H1 (cell line): Measurements from ENCODE around the gene TIAM2. TPM values are rescaled to one million over a fixed set of nuclear protein-coding genes. Genes with fewer than 3 reads are reported as not detected.

Experiments
- CTCF ChIA-PET: fragments of 300-600 bp; sonication (Branson Sonifier 250); formaldehyde crosslinking; loops from one replicate; lab custom pipeline; 2021; ENCODE audit not compliant: partially characterized antibody; lab: Charles Lee
- POLR2A ChIA-PET: fragments of 300-600 bp; sonication (Branson Sonifier 250); formaldehyde crosslinking; loops from one replicate; lab custom pipeline; 2021; ENCODE audit warnings: inconsistent platforms; ENCODE audit not compliant: partially characterized antibody; lab: Charles Lee
- DNase-seq, 2 experiments: peaks; one replicate each; pipeline versions ENCODE4 v3.0.0 to v3.0.0-alpha.2; 2010 to 2022; ENCODE audit warnings: low spot score in 2 of 2, low read depth in 1 of 2, mixed read lengths in 1 of 2
- FAIRE-seq: peaks from 2 replicates; lab custom pipeline; 2011; peaks lifted over from hg19 to GRCh38; lab: Jason Lieb, UNC
- H2AFZ ChIP-seq: 2 replicates; pipeline ENCODE4 v1.8.1; 2012; ENCODE audit warnings: low read length, inconsistent platforms
- H2AK5ac ChIP-seq: 2 replicates; pipeline ENCODE4 v1.6.1; 2013; ENCODE audit warnings: low read depth, low read length
- H2BK120ac ChIP-seq: replicated peaks from 2 replicates; pipeline ENCODE3; 2013; ENCODE audit warnings: low read depth, low read length, inconsistent platforms
- H2BK12ac ChIP-seq: 2 replicates; pipeline ENCODE4 v1.6.1; 2013; ENCODE audit warnings: low read depth, low read length
- H2BK15ac ChIP-seq: 2 replicates; pipeline ENCODE4 v1.6.1; 2013; ENCODE audit warnings: low read length
- H2BK20ac ChIP-seq: 2 replicates; pipeline ENCODE4 v1.6.1; 2013; ENCODE audit warnings: low read length
- H2BK5ac ChIP-seq: 2 replicates; pipeline ENCODE4 v1.6.1; 2013; ENCODE audit warnings: low read depth, low read length
- H3K14ac ChIP-seq: 2 replicates; pipeline ENCODE4 v1.6.1; 2013; ENCODE audit warnings: inconsistent platforms; ENCODE audit not compliant: insufficient read length
- H3K18ac ChIP-seq: 2 replicates; pipeline ENCODE4 v1.6.1; 2013; ENCODE audit warnings: low read length; ENCODE audit errors: extremely low read depth
- H3K23ac ChIP-seq: 2 replicates; pipeline ENCODE4 v1.6.1; 2013; ENCODE audit warnings: inconsistent platforms; ENCODE audit not compliant: insufficient read length
- H3K23me2 ChIP-seq: 2 replicates; pipeline ENCODE4 v1.6.1; 2013; ENCODE audit warnings: low read depth, low read length
- H3K27ac ChIP-seq: 2 replicates; pipeline ENCODE4 v1.6.1; 2011; ENCODE audit warnings: low read depth, low read length, inconsistent platforms
- H3K27me3 ChIP-seq, 4 experiments: replicated peaks in 1 of 4; 1 replicate in 1 of 4; 2 replicates in 3 of 4; pipeline versions ENCODE4 v1.6.1 to v1.8.1; 2011 to 2013; ENCODE audit warnings: low read length in 3 of 4, mild to moderate bottlenecking in 3 of 4, inconsistent platforms in 2 of 4, mixed read lengths in 2 of 4, moderate library complexity in 1 of 4; ENCODE audit not compliant: control insufficient read depth in 3 of 4, insufficient read depth in 3 of 4; ENCODE audit errors: extremely low read depth in 1 of 4
- H3K36me3 ChIP-seq, 4 experiments: 2 replicates each; pipeline versions ENCODE4 v1.6.1 to v1.8.1; 2011 to 2013; ENCODE audit warnings: mild to moderate bottlenecking in 4 of 4, low read length in 3 of 4, moderate library complexity in 2 of 4, control low read depth in 1 of 4, inconsistent platforms in 1 of 4; ENCODE audit not compliant: insufficient read depth in 4 of 4, control insufficient read depth in 2 of 4
- H3K4ac ChIP-seq: replicated peaks from 2 replicates; pipeline ENCODE3; 2013; ENCODE audit warnings: low read length, low read depth, mixed read lengths, inconsistent platforms; ENCODE audit not compliant: insufficient read length
- H3K4me1 ChIP-seq, 4 experiments: replicated peaks in 1 of 4; 1 replicate in 1 of 4; 2 replicates in 3 of 4; pipeline versions ENCODE4 v1.6.1 to v1.8.1; 2011 to 2013; ENCODE audit warnings: low read length in 3 of 4, inconsistent platforms in 2 of 4, mixed read lengths in 1 of 4; ENCODE audit not compliant: insufficient read depth in 4 of 4, control insufficient read depth in 3 of 4
- H3K4me2 ChIP-seq, 2 experiments: 2 replicates each; pipeline versions ENCODE4 v1.6.1 to v1.8.1; 2011 to 2013; ENCODE audit warnings: low read depth in 2 of 2, low read length in 2 of 2, control low read depth in 1 of 2, inconsistent platforms in 1 of 2, mild to moderate bottlenecking in 1 of 2; ENCODE audit not compliant: insufficient read depth in 1 of 2
- H3K4me3 ChIP-seq, 4 experiments: fragments of 200-600, 300-600 bp in 1 of 4; sonication (generic), shearing (Covaris generic), sonication (Bioruptor Twin) in 1 of 4; 2 replicates each; pipeline versions ENCODE4 v1.5.1 to v1.8.1; 2011 to 2016; ENCODE audit warnings: low read length in 4 of 4, low read depth in 3 of 4, control low read depth in 2 of 4, inconsistent platforms in 2 of 4, mild to moderate bottlenecking in 2 of 4, mixed read lengths in 1 of 4, moderate library complexity in 1 of 4; ENCODE audit not compliant: insufficient read depth in 2 of 4; ENCODE audit errors: extremely low read depth in 1 of 4
- H3K56ac ChIP-seq: replicated peaks from 2 replicates; pipeline ENCODE3; 2013; ENCODE audit warnings: low read depth, mild to moderate bottlenecking, mixed read lengths, low read length, inconsistent platforms; ENCODE audit not compliant: insufficient read length
- H3K79me1 ChIP-seq: 2 replicates; pipeline ENCODE4 v1.6.1; 2013; ENCODE audit warnings: low read depth, low read length, control low read depth
- H3K79me2 ChIP-seq, 2 experiments: 2 replicates each; pipeline versions ENCODE4 v1.6.1 to v1.8.1; 2012 to 2013; ENCODE audit warnings: low read length in 2 of 2, mild to moderate bottlenecking in 2 of 2, inconsistent platforms in 1 of 2; ENCODE audit not compliant: insufficient read depth in 2 of 2, control insufficient read depth in 1 of 2
- H3K9ac ChIP-seq, 4 experiments: replicated peaks in 1 of 4; 1 replicate in 1 of 4; 2 replicates in 3 of 4; pipeline versions ENCODE4 v1.6.1 to v1.8.1; 2011 to 2013; ENCODE audit warnings: low read depth in 3 of 4, low read length in 3 of 4, control low read depth in 2 of 4, mild to moderate bottlenecking in 2 of 4, moderate library complexity in 2 of 4, inconsistent platforms in 1 of 4; ENCODE audit errors: extremely low read depth in 1 of 4
- H3K9me3 ChIP-seq, 2 experiments: 2 replicates each; pipeline versions ENCODE4 v1.6.1 to v1.8.1; 2012 to 2013; ENCODE audit warnings: mild to moderate bottlenecking in 2 of 2, moderate library complexity in 2 of 2, control low read depth in 1 of 2, inconsistent platforms in 1 of 2, low read depth in 1 of 2, low read length in 1 of 2, mixed read lengths in 1 of 2; ENCODE audit not compliant: insufficient read depth in 2 of 2
- H4K20me1 ChIP-seq, 2 experiments: replicated peaks in 1 of 2; 2 replicates each; pipeline versions ENCODE3 to v1.8.1; 2011 to 2013; ENCODE audit warnings: inconsistent platforms in 2 of 2, low read length in 2 of 2, mild to moderate bottlenecking in 1 of 2; ENCODE audit not compliant: insufficient read depth in 2 of 2, control insufficient read depth in 1 of 2
- H4K5ac ChIP-seq: 2 replicates; pipeline ENCODE4 v1.6.1; 2013; ENCODE audit warnings: low read length, low read depth, mixed read lengths, inconsistent platforms; ENCODE audit not compliant: insufficient read length
- H4K8ac ChIP-seq: 2 replicates; pipeline ENCODE4 v1.8.0; 2013; ENCODE audit warnings: mild to moderate bottlenecking, moderate library complexity, low read length, inconsistent platforms; ENCODE audit not compliant: insufficient read depth; ENCODE audit errors: extremely low read depth
- H4K91ac ChIP-seq: replicated peaks from 2 replicates; pipeline ENCODE3; 2013; ENCODE audit warnings: low read length, mixed read lengths, inconsistent platforms; ENCODE audit not compliant: insufficient read length
- RNF2 ChIP-seq: fragments of 200-900, 300-1000 bp; sonication (generic); IDR thresholded peaks from 2 replicates; pipeline ENCODE4 v1.7.1; 2016; ENCODE audit warnings: borderline replicate concordance, low read depth, mild to moderate bottlenecking, antibody characterized with exemption, low read length; ENCODE audit not compliant: poor library complexity, severe bottlenecking; ENCODE audit errors: missing control alignments
- WGBS, 2 experiments: shearing (Covaris generic) in 1 of 2; methylation state at CpG; one replicate each; pipeline versions ENCODE4 v1.1.6 to v1.1.7; 2013 to 2015; ENCODE audit warnings: low lambda C conversion rate in 2 of 2, mixed read lengths in 2 of 2, inconsistent platforms in 1 of 2, low coverage in 1 of 2, missing lambda C conversion rate in 1 of 2; ENCODE audit not compliant: insufficient replicate concordance in 2 of 2, insufficient coverage in 1 of 2, insufficient read length in 1 of 2; ENCODE audit errors: extremely low coverage in 1 of 2, missing lambda C conversion rate in 1 of 2; 5-methylcytosine and 5-hydroxymethylcytosine counted together
- polyA plus RNA-seq, 7 experiments: library from polyadenylated mRNA; depleted of rRNA in 3 of 7; stranded (reverse) in 5 of 7; unstranded in 2 of 7; fragments of >200 nt in 5 of 7; fragments of 200-250 nt in 2 of 7; gene quantifications; 1 replicate in 5 of 7; 2 replicates in 1 of 7; 4 replicates in 1 of 7; pipeline versions ENCODE4 v1.2.1 to v1.2.3, GENCODE V29; 2011 to 2013; ENCODE audit warnings: missing spikeins in 2 of 7, mixed read lengths in 2 of 7
- total RNA-seq: library from RNA; stranded (reverse); fragmentation: NEBNext Ultra II Directional; extraction: Animal tissue kit (Norgen Biotek cat#: 25700); gene quantifications from 2 replicates; pipeline ENCODE4 v1.2.1, GENCODE V29; 2021

Gene TIAM2
- total and polyA plus RNA-seq, 2 of the 8 experiments (the other 6 are each of a cell fraction or from before 2014, with no cell fraction given) = 7.4 to 23.9 TPM

DNA sequence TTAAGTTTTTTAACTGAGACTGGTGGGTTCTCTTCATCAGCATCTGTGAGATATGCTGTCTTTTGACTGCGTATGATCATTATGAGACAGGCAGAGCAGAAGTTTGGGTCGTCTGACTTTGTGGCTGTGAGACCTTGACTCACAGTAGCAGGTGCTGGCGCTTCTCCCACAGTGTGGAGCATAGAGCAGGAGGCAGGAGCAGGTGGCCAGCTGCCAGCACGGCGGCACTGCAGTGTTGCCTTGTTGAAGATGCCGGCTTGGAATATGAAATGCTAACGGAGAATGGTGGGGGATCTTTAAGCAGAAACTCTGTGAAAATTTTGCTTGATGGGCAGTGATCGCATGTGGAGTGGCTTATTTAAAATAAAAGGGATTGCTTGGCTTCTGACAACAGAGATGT lies 105.0 kb downstream of the TIAM2 start:
- Histone ChIP-seq H2BK120ac (no peak overlapping the region), H2BK15ac (no peak overlapping the region), H3K18ac (no peak overlapping the region), H2AFZ (no peak overlapping the region), H3K9ac (no peak overlapping the region), H2AK5ac (0 out of 2 replicates have a peak overlapping the region, but pooled peaks have one; percentile 34), H3K4me3 (no peak overlapping the region), H3K79me2 (no peaks in the 10 kb centered on the region), H2BK12ac (no peak overlapping the region), H4K5ac (no peak overlapping the region), H3K4ac (no peak overlapping the region), H3K23ac (no peak overlapping the region), H3K79me1 (no peaks in the 10 kb centered on the region; the same call in 1 of the 2 replicates), H3K27ac (no peak overlapping the region), H3K27me3 (no peaks in the 10 kb centered on the region), H3K4me1 (no peaks in the 10 kb centered on the region), H3K56ac (no peak overlapping the region), H4K20me1 (no peaks in the 10 kb centered on the region), H3K9me3 (no peaks in the 10 kb centered on the region), H2BK5ac (no peak overlapping the region), H3K36me3 (peaks cover 0 to 4% (median 0%) of the 10 kb centered on the region in 4 experiments; a peak in 1 of 8 replicates), H3K4me2 (no peak overlapping the region), H2BK20ac (no peak overlapping the region), H4K8ac (no peak overlapping the region), H3K14ac (no peak overlapping the region), H4K91ac (no peak overlapping the region), H3K23me2 (no peaks in the 10 kb centered on the region)
- no peak for FAIRE-seq
- ChIA-PET CTCF (no interaction called here), POLR2A (no interaction called here)
- no peak for DNase-seq
- no peak for TF ChIP-seq RNF2
- 88% methylated on average over 8 of the region's 8 CpGs; no CpG with 5 or more reads in 1 of the 2 experiments for WGBS, 2 experiments
